Measurements from ENCODE around the gene ITGB8. TPM values are rescaled to one million over a fixed set of nuclear protein-coding genes. Genes with fewer than 3 reads are reported as not detected.

ITGB8 gene
- total RNA-seq, 4 donors from 2014 or later, result 14.0 to 33.6 (median 17.7) TPM

GRCh38 chr7:20424500-20424899, 93.8 kb downstream of the ITGB8 start:
- H3K27me3 ChIP-seq, result no peaks in the 10 kb centered on the region
- WGBS, 2 donors, result 84% methylated on average over 6 of the region's 6 CpGs
- no peak for TF ChIP-seq CTCF (IDR thresholded peaks at IDR 0.05)
- no peak for TF ChIP-seq POLR2A (IDR thresholded peaks at IDR 0.05)
- intact Hi-C loops (cut with DNase I), result no loop called here
- no peaks in the 10 kb centered on the region for H3K4me1 ChIP-seq
- H3K27ac ChIP-seq, result no peak overlapping the region
- no peaks in the 10 kb centered on the region for H3K36me3 ChIP-seq
- DNase-seq, result no peak
- H3K9me3 ChIP-seq, result no peaks in the 10 kb centered on the region
- no peak overlapping the region for H3K4me3 ChIP-seq (replicated peaks in 1 of 3)

- H3K27me3 ChIP-seq, result no peaks in the 10 kb centered on the region
- H3K4me3 ChIP-seq (replicated peaks in 1 of 3), result no peak overlapping the region
- WGBS, 2 donors, result 83% methylated on average over 3 of the region's 3 CpGs
- H3K9me3 ChIP-seq, result no peaks in the 10 kb centered on the region
- intact Hi-C loops (cut with DNase I), result no loop called here
- no peak overlapping the region for H3K27ac ChIP-seq
- DNase-seq, result no peak
- no peaks in the 10 kb centered on the region for H3K36me3 ChIP-seq
- TF ChIP-seq CTCF (IDR thresholded peaks at IDR 0.05) (no peak), POLR2A (IDR thresholded peaks at IDR 0.05) (no peak)
- H3K4me1 ChIP-seq, result no peaks in the 10 kb centered on the region
Observed at GRCh38 chr7:20430664-20431063, 100.0 kb downstream of the ITGB8 start.

- intact Hi-C loops (cut with DNase I), result no loop called here
- no peak overlapping the region for H3K27ac ChIP-seq
- 78 to 85% methylated on average over 2 of the region's 2 CpGs for WGBS, 2 donors
- no peaks in the 10 kb centered on the region for H3K9me3 ChIP-seq
- no peak for DNase-seq
- no peak overlapping the region for H3K4me3 ChIP-seq (replicated peaks in 1 of 3)
- TF ChIP-seq POLR2A (IDR thresholded peaks at IDR 0.05), result no peak
- no peak for TF ChIP-seq CTCF (IDR thresholded peaks at IDR 0.05)
- no peaks in the 10 kb centered on the region for H3K36me3 ChIP-seq
- no peaks in the 10 kb centered on the region for H3K27me3 ChIP-seq
- H3K4me1 ChIP-seq, result no peaks in the 10 kb centered on the region
Observed at GRCh38 chr7:20431146-20431545, 100.4 kb downstream of the ITGB8 start.

- intact Hi-C loops (cut with DNase I), result no loop called here
- H3K9me3 ChIP-seq, result no peaks in the 10 kb centered on the region
- no peak overlapping the region for H3K27ac ChIP-seq
- TF ChIP-seq CTCF (IDR thresholded peaks at IDR 0.05) (no peak), POLR2A (IDR thresholded peaks at IDR 0.05) (no peak)
- DNase-seq, result no peak
- H3K36me3 ChIP-seq, result no peaks in the 10 kb centered on the region
- H3K4me3 ChIP-seq (replicated peaks in 1 of 3), result no peak overlapping the region
- no peaks in the 10 kb centered on the region for H3K27me3 ChIP-seq
- WGBS, 2 donors, result 86 to 87% methylated on average over 4 of the region's 4 CpGs
- H3K4me1 ChIP-seq, result no peaks in the 10 kb centered on the region
Observed at GRCh38 chr7:20432071-20432470, 101.4 kb downstream of the ITGB8 start.

GRCh38 chr7:20435305-20435704, 104.6 kb downstream of the ITGB8 start:
- Histone ChIP-seq H3K4me1 (no peaks in the 10 kb centered on the region), H3K36me3 (no peaks in the 10 kb centered on the region), H3K9me3 (no peaks in the 10 kb centered on the region), H3K4me3 (replicated peaks in 1 of 3) (no peak overlapping the region), H3K27me3 (no peaks in the 10 kb centered on the region), H3K27ac (no peak overlapping the region)
- intact Hi-C loops (cut with DNase I), result no loop called here
- peak; percentile 37 to 39 for DNase-seq
- WGBS, 2 donors, result 59 to 73% methylated on average over 3 of the region's 3 CpGs
- TF ChIP-seq CTCF (IDR thresholded peaks at IDR 0.05) (no peak), POLR2A (IDR thresholded peaks at IDR 0.05) (no peak)

Data from thyroid gland (tissue), 4 donors.